DMS 273 (cell line): ENCODE results near the gene LGALS3BP.
A peak's percentile ranks its signal among the peaks of the same experiment; 100 is the strongest.

Experiments used
- DNase-seq: peaks from one replicate; lab custom pipeline; 2025; ENCODE audit not compliant: unreplicated experiment; lab: John Stamatoyannopoulos, UW

LGALS3BP gene

GRCh38 chr17:79014158-79014758 lies 34.5 kb upstream of the LGALS3BP start:
- DNase-seq, result no peak

GRCh38 chr17:79012563-79013134 lies 32.9 kb upstream of the LGALS3BP start:
- no peak for DNase-seq

- DNase-seq, result no peak
Observed at GRCh38 chr17:79011451-79012147, 31.9 kb upstream of the LGALS3BP start.

DNA sequence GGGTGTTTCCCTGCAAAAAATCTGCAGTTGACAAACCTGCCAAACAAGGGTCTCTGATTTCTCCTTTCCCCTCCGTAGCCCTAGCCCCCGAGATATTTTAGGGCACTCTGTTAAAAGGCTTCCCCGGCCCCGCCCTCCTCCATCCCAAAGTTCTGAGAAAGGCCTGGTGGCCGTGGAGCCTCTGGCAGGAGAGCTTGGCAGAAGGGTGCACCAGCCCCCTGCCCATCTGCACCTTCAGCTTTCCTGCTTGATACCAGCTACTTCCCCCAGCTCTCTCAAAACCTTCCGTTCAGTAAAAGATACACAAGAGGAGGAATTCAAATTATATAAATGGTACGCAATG lies 30.6 kb upstream of the LGALS3BP start:
- DNase-seq, result no peak

GRCh38 chr17:79009397-79010303 lies 29.9 kb upstream of the LGALS3BP start, which contains the start of gene CANT1:
TSS of gene CANT1 (minus strand) at chr17:79009764. CDS start at chr17:78997622, 12,142 bp downstream.
- DNase-seq, result peak; percentile 85

DNA sequence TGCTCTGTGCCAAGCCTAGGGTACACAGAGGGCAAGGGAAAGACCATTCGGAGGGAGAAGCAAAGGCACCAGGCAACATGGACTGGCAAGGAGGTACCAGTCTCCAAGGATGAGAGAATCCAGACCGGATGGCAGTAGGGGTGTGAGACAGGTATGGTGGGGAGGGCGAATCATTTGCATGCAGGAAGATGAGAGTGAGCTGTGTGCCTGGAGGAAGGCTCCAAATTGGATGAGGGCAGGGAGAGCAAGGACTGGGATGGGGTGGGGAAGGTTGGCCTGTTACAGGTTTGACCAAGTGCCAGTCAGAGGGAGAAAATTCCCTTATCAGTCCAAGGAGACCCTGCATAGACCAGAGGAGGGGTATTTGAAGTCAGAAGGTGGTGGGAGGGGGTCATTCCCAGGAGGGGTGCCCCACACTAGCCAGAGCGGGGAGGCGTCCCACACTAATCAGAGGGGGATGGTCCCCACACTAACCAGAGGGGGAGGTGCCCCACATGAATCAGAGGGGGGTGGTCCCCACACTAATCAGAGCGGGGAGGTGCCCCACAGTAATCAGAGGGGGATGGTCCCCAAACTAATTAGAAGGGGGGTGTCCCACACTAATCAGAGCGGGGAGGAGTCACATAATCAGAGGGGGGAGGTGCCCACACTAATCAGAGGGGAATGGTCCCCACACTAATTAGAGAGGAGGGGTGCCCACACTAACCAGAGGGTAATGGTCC lies 29.1 kb upstream of the LGALS3BP start:
- DNase-seq, result no peak

DNA sequence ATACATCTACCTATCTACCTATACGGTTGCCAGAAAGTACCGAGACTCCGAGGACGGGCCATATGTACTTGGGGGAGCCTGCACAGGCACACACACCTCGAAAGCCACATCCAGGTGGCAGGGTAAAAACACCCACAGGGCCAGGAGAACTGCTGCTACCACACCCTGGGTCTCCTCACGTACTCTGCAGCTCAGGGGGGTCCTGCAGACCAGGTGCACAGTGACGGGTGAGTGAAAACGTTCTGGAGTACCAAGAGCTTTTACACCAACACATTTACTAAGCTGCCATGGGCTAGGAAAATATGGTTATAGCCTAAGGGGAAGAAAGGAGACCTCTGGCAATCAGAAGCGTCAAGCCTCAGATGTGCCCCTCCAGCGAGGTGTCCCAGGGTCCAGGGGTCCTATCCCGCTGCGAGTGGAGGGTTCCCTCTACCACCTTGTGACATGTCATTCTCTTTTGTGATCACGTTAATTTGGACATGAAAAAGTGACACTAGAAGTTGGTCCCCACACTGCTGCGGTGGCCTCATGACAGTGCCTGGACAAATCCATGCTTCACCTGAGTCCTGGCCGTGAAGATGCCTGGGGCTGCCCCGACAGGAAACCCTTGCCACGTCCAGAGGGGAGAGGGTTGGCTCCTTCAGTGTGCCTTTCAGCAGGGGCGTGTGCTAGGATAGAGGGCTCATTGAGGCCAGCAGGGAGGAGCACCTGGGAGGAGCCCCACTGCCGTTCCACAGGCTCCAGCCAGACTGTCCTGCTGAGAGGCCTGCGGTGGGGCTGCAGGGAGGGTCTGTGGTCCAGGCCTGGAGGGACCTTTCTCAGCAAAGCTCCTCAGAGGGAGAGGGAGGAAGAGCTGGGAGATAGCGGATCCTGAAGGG lies 28.0 kb upstream of the LGALS3BP start:
- no peak for DNase-seq

- DNase-seq, result no peak
Observed at GRCh38 chr17:79006794-79007503, 27.2 kb upstream of the LGALS3BP start.

DNA sequence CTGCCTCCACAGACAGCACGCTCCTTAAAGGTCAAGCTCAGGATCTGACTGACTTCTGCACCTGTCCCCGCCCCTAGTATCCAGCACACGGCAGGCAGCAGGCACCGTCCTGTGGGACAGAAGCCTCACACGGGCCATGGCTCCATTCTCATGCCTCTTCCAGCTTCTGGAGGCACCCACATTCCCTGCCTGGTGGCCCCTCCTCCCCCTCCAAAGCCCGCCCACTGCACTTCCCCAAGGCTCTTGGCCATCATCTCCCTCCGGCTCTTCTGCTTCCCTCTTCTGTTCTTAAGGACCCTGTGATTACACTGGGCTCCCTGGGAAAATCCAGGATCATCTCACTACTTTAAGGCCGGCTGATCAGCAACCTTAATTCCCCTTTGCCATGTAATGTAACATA lies 26.3 kb upstream of the LGALS3BP start:
- DNase-seq, result no peak

DNA sequence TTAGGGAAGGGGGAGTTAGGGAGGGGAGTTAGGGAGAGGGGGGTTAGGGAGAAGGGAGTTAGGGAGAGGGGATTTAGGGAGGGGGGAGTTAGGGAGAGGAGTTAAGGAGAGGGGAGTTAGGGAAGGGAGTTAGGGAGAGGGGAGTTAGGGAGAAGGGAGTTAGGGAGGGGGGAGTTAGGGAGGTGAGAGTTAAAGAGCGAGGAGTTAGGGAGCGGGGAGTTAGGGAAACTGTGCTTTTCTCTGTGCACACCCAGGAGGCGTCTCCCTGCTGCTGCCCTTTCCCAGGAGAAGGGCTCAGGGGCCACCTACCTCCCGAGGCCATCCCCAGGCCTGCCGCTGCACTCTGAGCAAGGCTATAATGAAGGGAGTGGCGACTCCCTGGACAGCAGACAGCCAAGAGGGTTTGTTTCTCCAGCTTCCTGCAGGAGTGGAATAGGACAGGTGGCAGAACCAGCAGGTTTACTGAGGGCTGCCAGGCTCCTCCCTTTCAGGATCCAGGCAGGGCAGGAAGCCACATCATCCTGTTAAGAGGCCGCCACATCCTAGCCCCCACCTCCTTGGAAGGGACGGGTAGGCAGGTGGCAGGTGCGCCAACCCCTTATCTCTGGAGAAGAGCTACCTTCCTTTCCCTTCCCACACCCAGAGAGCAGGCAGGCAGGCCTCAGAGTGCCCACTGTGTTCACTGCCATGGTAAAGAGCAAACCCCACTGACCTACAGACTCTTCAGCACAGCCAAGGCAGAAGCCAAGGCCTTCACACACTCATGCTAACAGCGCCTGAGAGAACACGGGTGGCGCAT lies 25.5 kb upstream of the LGALS3BP start:
- peak; percentile 55 for DNase-seq

- DNase-seq, result no peak
Observed at GRCh38 chr17:79003661-79004411, 24.1 kb upstream of the LGALS3BP start.

GRCh38 chr17:79002796-79003593 lies 23.3 kb upstream of the LGALS3BP start:
- DNase-seq, result no peak

GRCh38 chr17:79002291-79002690 lies 22.6 kb upstream of the LGALS3BP start:
- no peak for DNase-seq

DNA sequence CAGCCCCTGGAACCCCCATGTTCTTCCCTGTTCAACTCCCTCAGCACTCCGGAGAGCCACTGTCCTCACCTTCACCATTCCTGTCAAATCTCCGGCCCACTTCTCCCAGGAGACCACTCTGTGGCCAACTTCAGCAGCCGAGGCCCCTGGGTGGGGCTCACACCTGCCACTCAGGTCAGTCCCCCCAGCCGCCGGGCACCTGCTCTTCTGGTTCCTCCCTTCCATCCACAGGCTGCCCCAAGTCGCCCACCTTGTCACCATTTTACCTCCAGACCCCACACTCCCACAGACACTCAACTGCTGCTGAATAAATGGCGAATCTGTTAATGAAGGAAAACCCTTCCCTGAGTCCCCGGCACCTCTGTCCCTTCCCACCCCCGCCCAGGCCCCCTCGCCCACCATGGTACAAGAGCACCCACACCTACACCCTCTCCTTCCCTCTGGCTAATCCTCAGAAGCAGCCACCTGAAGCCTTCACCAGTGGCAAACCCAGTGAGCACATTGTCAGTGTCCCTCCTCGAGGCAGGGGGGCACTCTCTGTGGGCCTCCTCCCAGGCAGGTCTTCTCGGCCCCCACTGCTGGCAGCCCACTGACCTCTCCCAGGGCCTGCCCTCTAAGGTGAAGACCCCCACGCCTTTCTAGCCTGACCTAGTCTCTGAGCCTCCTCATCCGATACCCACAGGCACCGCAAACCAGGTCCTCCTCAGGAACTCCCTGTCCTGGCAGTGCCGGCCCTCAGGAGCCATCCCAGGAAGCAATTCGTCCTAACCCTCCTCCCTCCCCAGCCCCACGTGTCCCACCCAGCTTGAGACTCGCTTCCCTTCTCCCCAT lies 21.7 kb upstream of the LGALS3BP start:
- no peak for DNase-seq

DNA sequence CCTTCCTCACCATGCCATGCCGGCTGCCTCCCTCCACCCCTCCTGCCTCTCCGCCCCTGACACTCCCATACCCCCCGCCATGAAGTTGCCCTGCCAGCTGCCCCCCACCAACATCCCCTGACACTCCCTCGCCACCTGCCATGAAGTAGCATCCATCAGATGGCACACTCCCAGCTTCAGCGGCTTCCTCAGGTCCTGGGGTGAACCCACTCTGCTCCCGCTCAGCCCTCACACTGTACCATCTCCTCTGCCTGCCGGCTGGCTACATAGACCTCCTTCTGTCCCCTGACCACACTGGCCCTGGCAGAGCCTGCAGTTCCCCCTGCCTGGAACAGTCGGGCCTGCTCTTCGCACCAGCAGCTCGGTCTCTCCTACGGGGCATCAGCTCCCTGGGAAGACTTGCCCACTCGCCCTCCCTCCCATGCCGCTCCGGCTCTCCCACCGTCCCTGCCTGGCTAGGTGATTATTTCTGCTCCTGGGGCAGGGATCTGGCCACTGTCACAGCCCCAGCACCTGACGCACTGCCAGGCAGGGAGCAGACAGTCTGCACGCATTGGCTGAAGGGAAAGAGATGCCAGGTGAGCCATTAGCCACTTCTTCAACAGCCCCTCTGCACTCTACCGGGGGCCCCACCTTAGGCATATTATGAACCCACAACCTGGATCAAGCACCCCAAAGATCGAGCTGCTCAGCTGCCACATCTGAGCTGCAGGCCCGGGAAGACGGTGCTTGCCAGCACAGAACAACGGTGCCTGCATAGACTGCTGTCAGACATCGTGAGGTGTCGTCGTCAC lies 20.9 kb upstream of the LGALS3BP start:
- DNase-seq, result peak; percentile 49
